Retinal pigment epithelial cell (primary cell): ENCODE results near the gene C3orf20.

Source experiments
- DNase-seq: peaks from one replicate; pipeline ENCODE4 v3.0.0-alpha.2; 2010; ENCODE audit warnings: low read depth
- H3K4me3 ChIP-seq: 2 replicates; pipeline ENCODE4 v1.5.1; 2011; ENCODE audit warnings: mild to moderate bottlenecking, low read length, control low read depth, moderate library complexity
- TF ChIP-seq, protein P1 (sequence below): conservative IDR thresholded peaks from 2 replicates; pipeline ENCODE4 v1.5.1; 2011; ENCODE audit warnings: low read depth, low read length, control low read depth, inconsistent platforms

The C3orf20 gene

DNA sequence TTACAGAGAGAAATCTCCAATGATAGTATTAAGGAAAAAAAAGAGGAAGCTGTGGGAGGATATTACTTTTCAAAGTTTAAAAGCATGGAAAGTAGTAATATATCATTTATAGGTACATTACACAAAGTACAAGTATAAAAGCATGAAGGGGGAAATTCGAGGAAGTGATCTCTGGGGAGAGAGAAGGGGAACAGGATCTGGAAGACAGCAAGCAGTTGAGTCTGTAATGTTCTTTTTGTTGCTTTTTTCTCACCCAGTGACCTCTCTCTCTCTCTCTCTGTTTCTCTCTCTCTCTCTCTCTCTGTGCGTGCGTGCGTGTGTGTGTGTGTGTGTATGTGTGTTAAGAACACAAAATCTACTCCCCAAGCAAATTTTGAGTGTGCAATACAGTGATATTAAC is 10.2 kb downstream of the C3orf20 start:
- no peak for DNase-seq

DNA sequence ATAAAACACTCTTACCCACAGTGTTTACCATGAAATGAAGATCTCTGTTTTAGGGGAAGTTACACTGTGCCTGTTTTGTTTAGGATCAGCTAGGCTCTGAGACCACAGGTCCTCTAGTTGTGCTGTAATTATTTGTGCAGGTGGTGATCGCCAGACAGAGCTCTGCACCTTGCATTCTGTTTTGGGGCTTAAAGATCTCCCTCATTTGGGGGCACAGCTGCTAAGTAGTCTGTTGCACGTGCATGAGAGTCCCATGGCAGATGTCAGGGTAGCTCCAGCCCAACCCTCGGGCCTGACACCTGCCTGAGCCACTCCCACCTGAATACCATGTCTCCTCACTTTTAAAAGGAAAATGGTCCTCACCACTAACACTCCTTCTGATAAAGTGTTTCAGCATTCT is 12.4 kb downstream of the C3orf20 start:
- no peak overlapping the region for H3K4me3 ChIP-seq
- TF ChIP-seq, protein P1, sequence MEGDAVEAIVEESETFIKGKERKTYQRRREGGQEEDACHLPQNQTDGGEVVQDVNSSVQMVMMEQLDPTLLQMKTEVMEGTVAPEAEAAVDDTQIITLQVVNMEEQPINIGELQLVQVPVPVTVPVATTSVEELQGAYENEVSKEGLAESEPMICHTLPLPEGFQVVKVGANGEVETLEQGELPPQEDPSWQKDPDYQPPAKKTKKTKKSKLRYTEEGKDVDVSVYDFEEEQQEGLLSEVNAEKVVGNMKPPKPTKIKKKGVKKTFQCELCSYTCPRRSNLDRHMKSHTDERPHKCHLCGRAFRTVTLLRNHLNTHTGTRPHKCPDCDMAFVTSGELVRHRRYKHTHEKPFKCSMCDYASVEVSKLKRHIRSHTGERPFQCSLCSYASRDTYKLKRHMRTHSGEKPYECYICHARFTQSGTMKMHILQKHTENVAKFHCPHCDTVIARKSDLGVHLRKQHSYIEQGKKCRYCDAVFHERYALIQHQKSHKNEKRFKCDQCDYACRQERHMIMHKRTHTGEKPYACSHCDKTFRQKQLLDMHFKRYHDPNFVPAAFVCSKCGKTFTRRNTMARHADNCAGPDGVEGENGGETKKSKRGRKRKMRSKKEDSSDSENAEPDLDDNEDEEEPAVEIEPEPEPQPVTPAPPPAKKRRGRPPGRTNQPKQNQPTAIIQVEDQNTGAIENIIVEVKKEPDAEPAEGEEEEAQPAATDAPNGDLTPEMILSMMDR: no peak
- no peak for DNase-seq

More for the DNA sequence above, 10.2 kb downstream of the C3orf20 start:
- no peak overlapping the region for H3K4me3 ChIP-seq
- TF ChIP-seq, protein P1: no peak

- H3K4me3 ChIP-seq: no peak overlapping the region
- TF ChIP-seq, protein P1: no peak
- no peak for DNase-seq
Observed at GRCh38 chr3:14688525-14688924, 13.6 kb downstream of the C3orf20 start.

DNA sequence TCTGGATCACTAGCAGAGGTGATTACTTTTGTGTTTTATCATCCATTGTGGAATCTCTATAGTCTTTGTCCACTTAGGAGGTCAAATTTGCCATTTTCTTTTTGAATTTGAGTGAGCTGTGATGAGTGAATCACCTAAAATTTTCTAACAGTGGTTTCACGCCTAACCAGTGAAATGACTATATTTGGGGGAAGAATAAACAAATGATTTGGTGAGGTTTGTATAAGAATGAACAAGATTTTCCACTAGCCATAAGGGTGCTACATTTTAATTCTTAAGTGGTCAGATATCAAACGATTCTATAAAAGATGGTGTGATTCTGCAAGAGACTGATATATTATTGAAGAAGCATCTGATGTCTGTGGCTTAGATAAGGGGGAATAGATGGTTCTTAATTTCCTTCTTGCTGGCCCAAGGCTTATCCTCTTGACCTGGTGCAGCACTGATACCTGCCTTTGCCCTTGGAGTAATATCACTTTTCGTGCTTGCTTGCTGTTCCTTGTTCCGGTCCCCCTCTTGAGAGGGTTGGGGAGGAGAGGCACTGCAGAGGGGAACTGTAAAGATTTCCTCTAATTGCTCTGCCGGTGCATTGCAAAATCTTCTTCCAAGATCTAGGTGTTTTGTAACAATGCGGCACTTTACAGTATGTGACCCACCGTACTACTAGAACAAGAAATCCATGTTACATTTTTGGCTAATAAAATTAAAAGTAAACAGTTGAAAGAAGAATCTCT is 14.5 kb downstream of the C3orf20 start:
- TF ChIP-seq, protein P1: no peak
- no peak for DNase-seq
- H3K4me3 ChIP-seq: no peak overlapping the region

GRCh38 chr3:14691239-14691638 is 16.3 kb downstream of the C3orf20 start:
- TF ChIP-seq, protein P1: no peak
- H3K4me3 ChIP-seq: no peak overlapping the region
- no peak for DNase-seq

DNA sequence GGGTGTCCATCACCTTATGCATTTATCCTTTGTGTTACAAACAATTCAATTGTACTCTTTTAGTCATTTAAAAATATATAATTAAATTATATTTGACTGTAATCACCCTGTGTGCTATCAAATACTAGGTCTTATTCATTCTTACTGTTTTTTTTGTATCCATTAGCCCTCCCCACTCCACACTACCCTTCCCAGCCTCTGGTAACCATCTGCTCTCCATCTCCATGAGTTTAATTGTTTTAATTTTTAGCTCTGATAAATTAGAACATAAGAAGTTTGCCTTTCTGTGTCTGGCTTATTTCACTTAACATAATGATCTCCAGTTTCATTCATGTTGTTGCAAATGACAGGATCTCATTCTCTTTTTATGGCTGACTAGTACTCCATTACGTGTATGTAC is 16.8 kb downstream of the C3orf20 start:
- no peak for DNase-seq
- no peak overlapping the region for H3K4me3 ChIP-seq
- TF ChIP-seq, protein P1: no peak

GRCh38 chr3:14698601-14699244 is 23.8 kb downstream of the C3orf20 start:
- TF ChIP-seq, protein P1: no peak

More at GRCh38 chr3:14698601-14699244, 23.8 kb downstream of the C3orf20 start:
- H3K4me3 ChIP-seq: no peak overlapping the region
- DNase-seq: no peak
